NT2/D1 (cell line): ENCODE data around the gene RAB3GAP1.

Experiments
- SUZ12 ChIP-seq: IDR thresholded peaks from 2 replicates; pipeline ENCODE4 v1.6.1; 2011; ENCODE audit not compliant: insufficient read length, insufficient read depth; ENCODE audit errors: extremely low read depth
- YY1 ChIP-seq: IDR thresholded peaks from 2 replicates; pipeline ENCODE4 v1.6.1; 2011; ENCODE audit not compliant: insufficient read length, insufficient read depth
- ZNF274 ChIP-seq: IDR thresholded peaks from 2 replicates; pipeline ENCODE4 v1.6.1; 2011; ENCODE audit warnings: mild to moderate bottlenecking, low read depth, low read length

GRCh38 chr2:135124924-135125886 is 73.1 kb downstream of the RAB3GAP1 start:
- TF ChIP-seq ZNF274 (no peak), YY1 (no peak), SUZ12 (no peak)
